ENCODE results near the gene AGRP. TPM values are rescaled to one million over a fixed set of nuclear protein-coding genes. Genes with fewer than 3 reads are reported as not detected.

AGRP gene
- total RNA-seq, 1 donor from 2014 or later: not detected

- H3K4me1 Mint-ChIP-seq (ENCODE audit: unreplicated experiment): peaks cover 5% of the 10 kb centered on the region
- H3K27ac Mint-ChIP-seq (ENCODE audit: unreplicated experiment): no peak overlapping the region
Observed at GRCh38 chr16:67436640-67437193, 46.6 kb downstream of the AGRP start.

GRCh38 chr16:67435758-67436164 is 47.6 kb downstream of the AGRP start:
- H3K4me3 Mint-ChIP-seq (ENCODE audit: unreplicated experiment): no peak overlapping the region
- H3K36me3 Mint-ChIP-seq (ENCODE audit: unreplicated experiment): peaks cover 13% of the 10 kb centered on the region
- H3K4me1 Mint-ChIP-seq (ENCODE audit: unreplicated experiment): peaks cover 7% of the 10 kb centered on the region
- H3K9me3 Mint-ChIP-seq (ENCODE audit: unreplicated experiment): no peaks in the 10 kb centered on the region
- H3K27ac Mint-ChIP-seq (ENCODE audit: unreplicated experiment): no peak overlapping the region
- H3K27me3 Mint-ChIP-seq (ENCODE audit: unreplicated experiment): no peaks in the 10 kb centered on the region
- DNase-seq (ENCODE audit: extremely low spot score, unreplicated experiment): no peak
- TF ChIP-seq CTCF (IDR thresholded peaks at IDR 0.05): no peak

More at GRCh38 chr16:67436640-67437193, 46.6 kb downstream of the AGRP start:
- Mint-ChIP-seq H3K4me3 (ENCODE audit: unreplicated experiment) (no peak overlapping the region), H3K9me3 (ENCODE audit: unreplicated experiment) (no peaks in the 10 kb centered on the region), H3K27me3 (ENCODE audit: unreplicated experiment) (no peaks in the 10 kb centered on the region), H3K36me3 (ENCODE audit: unreplicated experiment) (peaks cover 13% of the 10 kb centered on the region)
- TF ChIP-seq CTCF (IDR thresholded peaks at IDR 0.05): no peak
- no peak for DNase-seq (ENCODE audit: extremely low spot score, unreplicated experiment)

GRCh38 chr16:67433131-67433719 is 50.1 kb downstream of the AGRP start:
- peaks cover 3% of the 10 kb centered on the region for H3K27me3 Mint-ChIP-seq (ENCODE audit: unreplicated experiment)
- peaks cover 14% of the 10 kb centered on the region for H3K4me1 Mint-ChIP-seq (ENCODE audit: unreplicated experiment)
- no peak for TF ChIP-seq CTCF (IDR thresholded peaks at IDR 0.05)
- DNase-seq (ENCODE audit: extremely low spot score, unreplicated experiment): no peak
- no peaks in the 10 kb centered on the region for H3K9me3 Mint-ChIP-seq (ENCODE audit: unreplicated experiment)
- peaks cover 5% of the 10 kb centered on the region for H3K36me3 Mint-ChIP-seq (ENCODE audit: unreplicated experiment)
- H3K4me3 Mint-ChIP-seq (ENCODE audit: unreplicated experiment): no peak overlapping the region
- H3K27ac Mint-ChIP-seq (ENCODE audit: unreplicated experiment): no peak overlapping the region

Other genes starting within 250 kb of the AGRP start
- 60.0 and 71.7 TPM in 2 replicates for gene FHOD1, start 236.1 kb downstream of the AGRP start, total RNA-seq
- 4.2 and 4.4 TPM in 2 replicates for gene SLC9A5, start 234.6 kb downstream of the AGRP start, total RNA-seq
- gene PLEKHG4, start 204.0 kb downstream of the AGRP start, total RNA-seq: 10.1 and 11.4 TPM in 2 replicates
- gene KCTD19, start 156.8 kb downstream of the AGRP start, total RNA-seq: 0.39 TPM in 1 of 2 replicates, not detected in the other
- not detected in 2 replicates for gene LRRC36, start 156.7 kb downstream of the AGRP start, total RNA-seq
- gene TPPP3, start 90.0 kb downstream of the AGRP start, total RNA-seq: 1.4 and 1.5 TPM in 2 replicates
- gene ZDHHC1, start 67.1 kb downstream of the AGRP start, total RNA-seq: 13.5 and 15.4 TPM in 2 replicates
- 0.40 and 0.68 TPM in 2 replicates for gene HSD11B2, start 52.4 kb downstream of the AGRP start, total RNA-seq
- 112 and 116 TPM in 2 replicates for gene ATP6V0D1, start 2.4 kb downstream of the AGRP start, total RNA-seq
- gene RIPOR1, start 45.3 kb upstream of the AGRP start, total RNA-seq: 75.0 and 77.0 TPM in 2 replicates
- 43.2 and 47.4 TPM in 2 replicates for gene CTCF, start 79.0 kb upstream of the AGRP start, total RNA-seq
- gene CARMIL2, start 161.6 kb upstream of the AGRP start, total RNA-seq: 0.94 and 1.7 TPM in 2 replicates
- gene ACD, start 176.7 kb upstream of the AGRP start, total RNA-seq: 21.3 and 23.1 TPM in 2 replicates
- gene PARD6A, start 177.4 kb upstream of the AGRP start, total RNA-seq: 4.1 and 4.6 TPM in 2 replicates
- 10.9 and 11.7 TPM in 2 replicates for gene ENKD1, start 183.2 kb upstream of the AGRP start, total RNA-seq
- 2.1 and 2.8 TPM in 2 replicates for gene C16orf86, start 183.3 kb upstream of the AGRP start, total RNA-seq
- gene GFOD2, start 235.8 kb upstream of the AGRP start, total RNA-seq: 21.9 and 22.2 TPM in 2 replicates

Data from osteocyte (in vitro differentiated cells).